Measurements from ENCODE around the gene NLE1. TPM values are rescaled to one million over a fixed set of nuclear protein-coding genes. Genes with fewer than 3 reads are reported as not detected.

Gene NLE1
- total and polyA plus RNA-seq, 8 donors, result 8.7 to 23.0 (median 19.8) TPM

DNA sequence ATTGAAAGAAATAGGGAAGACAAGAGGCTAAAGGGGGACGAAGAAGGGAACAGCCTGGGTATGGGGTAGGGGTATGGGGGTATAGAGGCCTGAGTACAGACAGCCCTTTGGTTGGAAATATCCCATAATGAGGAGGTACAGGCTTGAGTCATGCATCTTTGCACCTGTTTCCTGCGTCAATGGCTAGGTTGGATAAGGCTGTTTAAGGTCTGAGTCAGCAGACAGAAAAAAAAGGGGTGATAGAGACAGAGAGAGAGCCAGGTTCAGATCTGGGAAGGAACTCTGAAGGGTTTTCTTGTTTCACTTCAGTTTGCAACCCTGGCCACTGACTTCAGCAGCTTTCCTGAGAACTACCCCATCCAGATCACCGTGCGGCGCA lies 12.1 kb downstream of the NLE1 start:
- no peak overlapping the region for H3K27ac ChIP-seq
- no peaks in the 10 kb centered on the region for H3K4me1 ChIP-seq
- no peak for TF ChIP-seq CTCF (IDR thresholded peaks at IDR 0.05)
- peaks cover 0 to 44% of the 10 kb centered on the region in 2 donors for H3K36me3 ChIP-seq
- H3K9me3 ChIP-seq, result no peaks in the 10 kb centered on the region
- DNase-seq (no peak), ATAC-seq (no peak)
- H3K27me3 ChIP-seq, result no peaks in the 10 kb centered on the region
- intact Hi-C loops (cut with DNase I), result no loop called here
- H3K4me3 ChIP-seq, result no peak overlapping the region

GRCh38 chr17:35129154-35129972 lies 12.7 kb downstream of the NLE1 start:
- ATAC-seq, result no peak
- TF ChIP-seq CTCF (IDR thresholded peaks at IDR 0.05), result no peak
- Histone ChIP-seq H3K27me3 (no peaks in the 10 kb centered on the region), H3K36me3 (peaks cover 0 to 38% of the 10 kb centered on the region in 2 donors), H3K9me3 (no peaks in the 10 kb centered on the region), H3K4me3 (no peak overlapping the region), H3K4me1 (no peaks in the 10 kb centered on the region), H3K27ac (peak overlapping the region in 1 of 2 donors; percentile 56)
- DNase-seq, result no peak
- intact Hi-C loops (cut with DNase I), result no loop called here

GRCh38 chr17:35127751-35128514 lies 14.2 kb downstream of the NLE1 start:
- no peaks in the 10 kb centered on the region for H3K27me3 ChIP-seq
- H3K4me3 ChIP-seq, result no peak overlapping the region
- no peaks in the 10 kb centered on the region for H3K9me3 ChIP-seq
- H3K27ac ChIP-seq, result peak overlapping the region; percentile 28 to 58
- TF ChIP-seq CTCF (IDR thresholded peaks at IDR 0.05), result no peak
- peaks cover 0 to 24% of the 10 kb centered on the region in 2 donors for H3K36me3 ChIP-seq
- ATAC-seq (peak; percentile 72), DNase-seq (peak in 2 of 4 donors; percentile 97)
- no peaks in the 10 kb centered on the region for H3K4me1 ChIP-seq
- intact Hi-C loops (cut with DNase I), result no loop called here

DNA sequence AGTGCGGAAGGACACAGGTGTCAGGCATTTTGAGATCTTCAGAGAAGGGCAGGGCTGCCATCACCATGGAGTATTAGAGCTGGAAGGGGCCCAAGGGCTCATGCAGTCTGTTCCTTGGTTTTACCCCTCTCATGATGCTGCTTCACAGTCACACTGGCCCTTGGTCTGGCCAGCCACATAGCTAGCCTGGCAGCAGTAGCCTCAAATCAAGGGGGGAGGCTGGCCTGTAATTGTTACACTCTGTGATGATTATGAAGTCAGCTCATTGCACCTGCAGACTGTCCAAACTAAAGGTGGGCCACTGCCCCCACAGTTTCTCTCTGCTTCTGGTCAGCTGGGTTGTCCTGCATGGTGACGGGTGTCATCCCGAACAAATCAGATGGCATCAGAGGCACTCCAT lies 20.8 kb downstream of the NLE1 start, which contains the start of gene FNDC8:
FNDC8 (plus strand) TSS at position 301 of the 400 bp plus-strand sequence; CDS start at position 380, 79 bp downstream.
- intact Hi-C loops (cut with DNase I), result no loop called here
- no peak within 1 kb of the TSS for H3K27ac ChIP-seq
- H3K4me3 ChIP-seq, result no peak within 1 kb of the TSS
- no peaks in the 10 kb centered on the region for H3K27me3 ChIP-seq
- H3K4me1 ChIP-seq, result peaks cover 15 to 24% of the 10 kb centered on the region in 2 donors
- H3K36me3 ChIP-seq, result no peaks in the 10 kb centered on the region
- DNase-seq (no peak), ATAC-seq (no peak)
- no peaks in the 10 kb centered on the region for H3K9me3 ChIP-seq
- no peak for TF ChIP-seq CTCF (IDR thresholded peaks at IDR 0.05)

Measured in left lung (tissue), 10 donors.